Measurements from ENCODE around the gene BMP6. TPM values are rescaled to one million over a fixed set of nuclear protein-coding genes. Genes with fewer than 3 reads are reported as not detected.

Gene BMP6
- total and polyA plus RNA-seq, 2 of the 4 experiments (the other 2 are of a cell fraction): 0.18 to 0.19 TPM

GRCh38 chr6:7851780-7852179 lies 125.9 kb downstream of the BMP6 start:
- no peak overlapping the region for H3K4me2 ChIP-seq (ENCODE audit: low read depth, low read length)
- no peak overlapping the region for H2BK5ac ChIP-seq (ENCODE audit: low read depth, low read length, poor library complexity, severe bottlenecking)
- H4K5ac ChIP-seq (ENCODE audit: low read depth, low read length): no peak overlapping the region
- no peak overlapping the region for H2AFZ ChIP-seq (replicated peaks; ENCODE audit: low read length, poor library complexity)
- no peak overlapping the region for H4K91ac ChIP-seq (ENCODE audit: insufficient read depth, low read depth, low read length)
- no peak overlapping the region for H3K14ac ChIP-seq (replicated peaks; ENCODE audit: low read depth, low read length)
- peaks cover 8% of the 10 kb centered on the region for H3K4me1 ChIP-seq (ENCODE audit: control insufficient read depth, insufficient read depth, low read length)
- no peak overlapping the region for H3K23ac ChIP-seq (ENCODE audit: low read depth, low read length)
- H3K4ac ChIP-seq (ENCODE audit: low read depth, low read length): no peak overlapping the region
- H3K9me1 ChIP-seq (ENCODE audit: insufficient read depth, low read length): no peaks in the 10 kb centered on the region
- no peak overlapping the region for H4K8ac ChIP-seq (ENCODE audit: low read depth in 2 of 2, low read length in 2 of 2)
- H3K36me3 ChIP-seq (ENCODE audit: control insufficient read depth, insufficient read depth, low read length): no peaks in the 10 kb centered on the region
- no peak overlapping the region for H3K27ac ChIP-seq (ENCODE audit: insufficient read depth, low read length)
- BruUV-seq (replicated peaks): no TSS peak
- H2BK20ac ChIP-seq (ENCODE audit: low read depth, low read length): no peak overlapping the region
- no peaks in the 10 kb centered on the region for H3K79me1 ChIP-seq (ENCODE audit: low read depth in 1 of 2, low read length in 2 of 2)
- H2BK120ac ChIP-seq (ENCODE audit: low read depth, low read length): no peak overlapping the region
- H3K4me3 ChIP-seq (ENCODE audit: insufficient read depth, low read depth, low read length): no peak overlapping the region
- no peak overlapping the region for H3K18ac ChIP-seq (ENCODE audit: low read depth, low read length)
- in situ Hi-C loops (cut with MboI; ENCODE audit: low sequenced_read_pairs): no loop called here
- H3K27me3 ChIP-seq (ENCODE audit: control insufficient read depth, insufficient read depth, low read length): no peaks in the 10 kb centered on the region
- dilution Hi-C loops (cut with HindIII; ENCODE audit: low sequenced_read_pairs, unreplicated experiment): no loop called here
- no peak overlapping the region for H2AK5ac ChIP-seq (ENCODE audit: low read depth, low read length)
- POLR2A ChIA-PET (ENCODE audit: unreplicated experiment): no interaction called here
- no peak for ATAC-seq (ENCODE audit: low read depth)
- H3K9me3 ChIP-seq (ENCODE audit: control insufficient read depth, insufficient read depth, low read length): peaks cover 6% of the 10 kb centered on the region; the same call in 1 of the 2 replicates
- no peak overlapping the region for H2BK15ac ChIP-seq (ENCODE audit: low read depth, low read length)
- no peak overlapping the region for H2AK9ac ChIP-seq (replicated peaks; ENCODE audit: low read depth, low read length, poor library complexity)
- no peak overlapping the region for H3K9ac ChIP-seq (ENCODE audit: low read depth, low read length)
- intact Hi-C loops (cut with micrococcal nuclease): no loop called here
- CTCF ChIA-PET: no interaction called here
- TF ChIP-seq CTCF (conservative IDR thresholded peaks at IDR 0.05; ENCODE audit: low read depth, low read length) (no peak), CHD1 (IDR thresholded peaks at IDR 0.05; ENCODE audit: low read depth, low read length) (no peak), MAFK (IDR thresholded peaks at IDR 0.05; ENCODE audit: low read depth, low read length) (no peak), RCOR1 (IDR thresholded peaks at IDR 0.05; ENCODE audit: insufficient replicate concordance, low read length) (no peak), NFE2L2 (IDR thresholded peaks at IDR 0.05; ENCODE audit: low read depth, low read length) (no peak), MXI1 (IDR thresholded peaks at IDR 0.05; ENCODE audit: borderline replicate concordance, low read depth, low read length) (no peak), ELK1 (IDR thresholded peaks at IDR 0.05; ENCODE audit: borderline replicate concordance, low read depth, low read length) (no peak), SMC3 (IDR thresholded peaks at IDR 0.05; ENCODE audit: low read depth, low read length) (no peak), POLR2A (IDR thresholded peaks at IDR 0.05; ENCODE audit: low read depth, low read length) (no peak), FOS (IDR thresholded peaks at IDR 0.05; ENCODE audit: low read depth, low read length) (no peak)
- DNase-seq: no peak
- no peaks in the 10 kb centered on the region for H4K20me1 ChIP-seq (ENCODE audit: insufficient read depth, low read length)
- H3K56ac ChIP-seq (ENCODE audit: extremely low read depth, insufficient read depth, low read length): no peak overlapping the region
